ENCODE measurements around the gene PHTF1.
"Not testable (repeated sequence)": the region's sequence is repeated elsewhere in the genome, so short reads cannot be mapped to it uniquely, and the experiment has no call there.

PHTF1 gene

DNA sequence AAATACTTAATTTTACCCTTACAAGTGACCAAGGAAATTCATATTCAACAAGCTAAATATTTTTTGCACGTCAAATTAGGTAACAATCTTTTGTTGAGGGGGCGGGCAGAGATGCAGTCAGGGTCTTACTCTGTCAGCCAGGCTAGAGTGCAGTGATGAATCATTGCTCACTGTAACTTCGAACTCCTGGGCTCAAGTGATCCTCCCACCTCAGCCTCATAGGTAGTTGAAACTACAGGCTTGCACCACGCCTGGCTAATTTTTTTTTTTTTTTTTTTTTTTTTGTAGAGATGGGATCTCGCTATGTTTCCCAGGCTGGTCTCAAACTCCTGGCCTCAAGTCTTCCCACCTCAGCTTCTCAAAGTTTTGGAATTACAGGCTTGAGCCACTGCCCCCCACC is 26.5 kb downstream of the PHTF1 start:
- no peak for DNase-seq (ENCODE audit: low read depth in 2 of 2, low spot score in 1 of 2)

DNA sequence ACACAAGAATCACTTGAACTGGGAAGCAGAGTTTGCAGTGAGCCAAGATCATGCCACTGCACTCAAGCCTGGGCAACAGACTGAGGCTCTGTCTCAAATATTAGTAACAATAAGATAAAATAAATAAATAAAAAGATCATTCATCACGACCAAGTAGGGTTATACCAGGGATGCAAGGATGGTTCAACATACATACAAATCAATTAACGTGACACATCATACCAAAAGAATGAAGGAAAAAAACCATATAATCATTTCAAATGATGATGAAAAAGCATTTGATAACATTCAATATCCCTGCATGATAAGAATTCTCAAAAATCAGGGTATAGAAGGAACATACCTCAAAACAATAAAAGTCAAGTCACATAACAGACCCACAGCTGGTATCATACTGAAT is 38.3 kb downstream of the PHTF1 start:
- DNase-seq (ENCODE audit: low read depth in 2 of 2, low spot score in 1 of 2) = no peak

DNA sequence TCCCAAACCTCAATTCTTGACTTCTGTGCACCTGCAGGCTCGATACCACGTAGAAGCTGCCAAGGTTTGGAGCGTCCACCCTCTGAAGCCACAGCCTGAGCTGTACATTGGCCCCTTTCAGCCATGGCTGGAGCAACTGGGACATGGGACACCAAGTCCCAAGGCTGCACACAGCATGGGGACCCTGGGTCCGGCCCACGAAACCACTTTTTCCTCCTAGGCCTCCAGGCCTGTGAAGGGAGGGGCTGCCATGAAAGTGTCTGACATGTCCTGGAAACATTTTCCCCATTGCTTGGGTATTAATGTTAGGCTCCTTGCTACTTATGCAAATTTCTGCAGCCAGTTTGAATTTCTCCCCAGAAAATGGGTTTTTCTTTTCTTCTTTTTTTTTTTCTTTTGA is 40.7 kb downstream of the PHTF1 start:
- not testable (repeated sequence) for DNase-seq (ENCODE audit: low read depth in 2 of 2, low spot score in 1 of 2)

DNA sequence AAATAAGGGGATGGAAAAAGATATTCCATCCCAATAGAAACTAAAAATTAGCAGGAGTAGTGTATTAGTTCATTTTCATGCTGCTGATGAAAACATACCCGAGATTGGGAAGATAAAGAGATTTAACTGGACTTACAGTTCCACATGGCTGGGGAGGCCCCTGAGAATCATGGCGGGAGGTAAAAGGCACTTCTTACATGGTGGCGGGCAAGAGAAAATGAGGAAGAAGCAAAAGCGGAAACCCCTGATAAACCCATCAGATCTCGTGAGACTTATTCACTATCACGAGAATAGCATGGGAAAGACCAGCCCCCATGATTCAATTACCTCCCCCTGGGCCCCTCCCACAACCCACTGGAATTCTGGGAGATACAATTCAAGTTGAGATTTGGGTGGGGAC is 41.8 kb downstream of the PHTF1 start:
- DNase-seq (ENCODE audit: low read depth in 2 of 2, low spot score in 1 of 2) = not testable (repeated sequence)

DNA sequence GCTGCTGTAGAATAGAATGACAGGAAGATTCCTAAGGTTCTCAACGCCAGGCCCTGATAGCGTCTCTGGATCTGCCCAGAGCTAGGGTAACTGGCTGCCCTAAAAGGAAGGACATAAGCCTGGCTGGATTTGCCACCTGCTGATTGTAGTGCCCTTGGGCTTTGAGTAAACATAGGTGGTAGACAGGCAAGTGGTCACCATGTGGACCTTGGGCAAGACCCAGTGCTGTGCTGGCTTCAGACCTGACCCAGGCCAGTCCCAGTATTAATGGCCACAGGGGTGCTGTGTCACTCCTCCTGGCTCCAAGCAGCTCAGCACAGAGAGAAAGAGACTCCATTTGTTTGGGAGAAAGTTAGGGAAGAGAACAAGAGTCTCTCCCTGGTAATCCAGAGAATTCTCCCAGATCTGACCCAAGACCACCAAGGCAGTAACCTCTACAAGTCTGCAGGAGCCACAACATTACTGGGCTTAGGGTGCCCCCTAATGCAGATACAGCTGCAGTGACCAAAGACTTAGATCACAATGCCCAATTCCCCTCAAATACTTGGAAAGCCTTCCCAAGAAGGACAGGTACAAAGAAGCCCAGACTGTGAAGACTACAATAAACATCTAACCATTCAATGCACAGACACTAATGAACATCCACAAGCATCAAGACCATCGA is 44.5 kb downstream of the PHTF1 start:
- DNase-seq (ENCODE audit: low read depth in 2 of 2, low spot score in 1 of 2) = no peak

DNA sequence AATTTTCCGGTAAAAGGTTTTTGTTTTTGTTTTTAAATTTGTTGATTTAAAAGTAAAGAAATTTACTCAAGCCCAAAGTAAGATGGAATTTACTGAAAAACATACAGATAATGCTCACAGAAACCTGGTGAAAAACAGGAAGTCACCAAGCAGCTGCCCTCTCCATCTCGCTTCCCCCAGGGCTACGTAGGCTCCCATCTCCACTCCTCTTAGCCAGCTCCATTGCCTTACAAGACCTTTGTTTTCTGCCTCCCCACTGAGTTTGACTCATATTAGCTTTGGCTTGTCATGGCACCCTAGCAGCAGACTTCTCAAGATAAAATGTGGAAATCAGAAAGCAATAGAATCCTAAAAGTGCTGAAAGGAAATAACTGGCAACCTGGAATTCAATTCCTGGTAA is 57.9 kb downstream of the PHTF1 start:
- no peak for DNase-seq (ENCODE audit: low read depth in 2 of 2, low spot score in 1 of 2)

DNA sequence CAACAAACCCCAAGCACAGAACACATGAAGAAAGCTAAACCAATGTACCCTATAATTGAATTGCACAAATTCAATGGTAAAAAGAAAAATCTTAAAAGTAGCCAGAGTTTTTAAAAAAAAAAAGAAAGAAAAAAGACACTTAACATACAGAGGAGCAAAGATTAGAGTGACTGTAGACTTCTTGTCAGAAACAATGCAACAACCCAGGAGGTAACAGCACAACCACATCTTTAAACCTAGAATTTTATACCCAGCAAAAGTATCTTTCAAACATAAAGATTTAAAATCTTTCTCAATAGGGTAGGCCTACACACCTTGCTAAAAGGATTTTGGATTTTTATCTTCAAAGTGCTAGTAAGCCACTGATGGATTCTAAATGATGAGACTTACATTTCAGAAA is 64.4 kb downstream of the PHTF1 start:
- DNase-seq (ENCODE audit: low read depth in 2 of 2, low spot score in 1 of 2) = no peak

DNA sequence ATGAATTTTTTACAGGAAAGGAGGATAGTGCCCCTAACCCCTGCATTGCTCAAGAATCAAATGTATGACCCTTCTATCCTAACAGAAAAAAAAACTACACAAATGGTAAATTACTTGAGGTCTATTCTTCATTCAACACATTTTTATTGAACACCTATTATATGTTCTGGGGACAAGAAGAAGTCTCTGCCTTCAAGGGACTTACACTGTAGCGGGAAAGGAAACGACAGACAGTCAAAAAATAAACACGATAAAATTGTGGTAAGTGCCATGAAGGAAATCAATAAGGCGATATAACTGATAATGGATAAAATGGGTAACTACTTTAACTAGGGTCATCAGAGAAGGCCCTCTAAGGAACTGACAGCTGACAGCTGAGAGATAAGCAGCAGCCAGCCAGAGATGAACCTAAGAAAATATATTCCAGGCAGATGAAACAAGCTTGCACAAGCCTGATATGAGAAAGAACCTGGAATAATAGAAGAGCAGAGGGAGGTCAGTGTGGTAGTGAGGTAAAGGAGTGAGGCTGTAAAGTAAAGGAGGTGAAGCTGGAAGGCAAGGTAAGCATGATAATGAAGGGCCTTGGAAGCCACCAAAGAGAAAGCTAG is 66.4 kb downstream of the PHTF1 start:
- no peak for DNase-seq (ENCODE audit: low read depth in 2 of 2, low spot score in 1 of 2)

DNA sequence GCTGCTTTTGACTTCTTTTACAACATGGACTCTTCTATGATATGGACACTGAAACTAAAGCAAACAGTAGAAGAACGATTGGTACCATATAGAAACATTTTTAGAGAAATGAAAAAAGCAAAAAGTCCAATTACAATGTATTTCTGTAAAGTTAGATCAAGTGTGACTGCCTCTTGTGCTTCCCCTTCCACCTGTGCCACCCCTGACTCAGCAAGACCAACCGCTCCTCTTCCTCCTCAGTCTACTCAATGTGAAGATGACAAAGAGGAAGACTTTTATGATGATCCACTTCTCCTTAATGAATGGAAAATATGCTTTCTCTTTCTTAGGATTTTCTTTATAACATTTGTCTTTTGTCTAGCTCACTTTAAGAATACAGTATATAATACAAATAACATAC is 66.9 kb downstream of the PHTF1 start:
- DNase-seq (ENCODE audit: low read depth in 2 of 2, low spot score in 1 of 2) = no peak

DNA sequence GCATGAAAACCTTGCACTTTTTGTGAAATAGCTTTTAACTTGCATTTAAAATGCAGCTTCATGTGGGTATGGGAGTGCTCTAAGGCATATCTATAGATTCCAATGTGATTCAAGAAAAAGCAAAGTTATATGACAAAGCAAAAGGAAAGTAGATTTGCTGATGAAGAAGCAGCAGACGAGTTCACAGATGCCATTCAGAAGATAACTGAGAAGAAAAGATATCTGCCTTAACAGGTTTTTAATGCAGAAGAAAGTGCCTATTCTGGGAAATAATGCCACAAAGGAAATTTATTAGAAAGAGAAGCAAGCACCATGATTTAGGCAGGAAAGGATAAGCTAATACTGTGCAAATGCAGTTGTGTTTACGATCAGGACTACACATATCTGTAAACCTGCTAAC is 68.1 kb downstream of the PHTF1 start:
- no peak for DNase-seq (ENCODE audit: low read depth in 2 of 2, low spot score in 1 of 2)

DNA sequence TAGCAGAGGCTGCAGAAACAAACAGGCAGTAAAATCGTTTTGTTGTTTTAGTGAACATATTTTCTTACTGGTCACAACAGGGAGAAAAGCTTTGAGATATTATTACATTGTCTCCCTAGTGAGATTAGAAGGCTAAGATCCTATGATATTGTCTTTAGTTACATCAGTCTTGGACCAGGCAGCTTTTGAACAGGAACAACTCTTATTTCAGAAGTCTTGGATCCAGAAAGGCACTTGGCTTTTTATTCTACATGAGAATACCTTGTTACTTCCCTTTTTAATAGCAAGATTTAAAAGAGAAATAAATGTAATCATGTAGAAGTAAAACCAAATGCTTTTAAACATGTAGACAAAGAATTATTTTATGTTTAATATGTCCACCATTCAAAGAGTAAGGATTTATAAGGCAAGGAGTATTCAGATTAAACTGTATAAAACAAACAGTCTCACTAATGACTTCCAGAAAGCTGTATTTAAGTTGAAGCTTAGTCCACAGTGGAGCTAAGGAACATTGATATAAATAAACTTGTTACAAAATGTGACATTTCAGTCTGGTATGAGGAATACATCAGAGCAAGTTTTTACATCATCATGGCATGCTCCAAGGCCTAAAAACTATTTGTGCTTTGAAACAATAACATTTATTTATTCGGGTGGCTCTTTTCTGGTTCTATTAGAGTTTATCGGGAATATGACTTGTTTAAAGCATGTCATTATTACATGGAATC is 72.2 kb downstream of the PHTF1 start:
- no peak for DNase-seq (ENCODE audit: low read depth in 2 of 2, low spot score in 1 of 2)

DNA sequence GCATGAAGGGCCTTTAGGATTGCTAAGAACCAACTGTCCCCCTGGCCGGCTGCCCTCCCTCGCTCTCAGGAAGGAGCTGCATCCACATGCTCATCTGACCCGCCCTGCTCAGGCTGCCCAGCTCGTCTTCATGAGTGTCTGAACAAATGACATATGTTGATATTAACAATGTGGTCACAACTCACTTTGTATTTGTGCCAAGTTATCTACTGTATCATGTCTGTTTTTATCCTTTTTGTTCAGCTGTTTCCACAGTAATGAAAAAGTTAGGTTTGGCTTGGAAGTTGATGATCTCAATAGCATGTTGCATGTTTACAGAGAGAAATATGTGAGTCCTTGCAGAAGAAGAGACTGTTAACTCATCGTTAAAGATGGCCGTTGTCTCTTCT is 75.1 kb downstream of the PHTF1 start:
- no peak for DNase-seq (ENCODE audit: low read depth in 2 of 2, low spot score in 1 of 2)

DNA sequence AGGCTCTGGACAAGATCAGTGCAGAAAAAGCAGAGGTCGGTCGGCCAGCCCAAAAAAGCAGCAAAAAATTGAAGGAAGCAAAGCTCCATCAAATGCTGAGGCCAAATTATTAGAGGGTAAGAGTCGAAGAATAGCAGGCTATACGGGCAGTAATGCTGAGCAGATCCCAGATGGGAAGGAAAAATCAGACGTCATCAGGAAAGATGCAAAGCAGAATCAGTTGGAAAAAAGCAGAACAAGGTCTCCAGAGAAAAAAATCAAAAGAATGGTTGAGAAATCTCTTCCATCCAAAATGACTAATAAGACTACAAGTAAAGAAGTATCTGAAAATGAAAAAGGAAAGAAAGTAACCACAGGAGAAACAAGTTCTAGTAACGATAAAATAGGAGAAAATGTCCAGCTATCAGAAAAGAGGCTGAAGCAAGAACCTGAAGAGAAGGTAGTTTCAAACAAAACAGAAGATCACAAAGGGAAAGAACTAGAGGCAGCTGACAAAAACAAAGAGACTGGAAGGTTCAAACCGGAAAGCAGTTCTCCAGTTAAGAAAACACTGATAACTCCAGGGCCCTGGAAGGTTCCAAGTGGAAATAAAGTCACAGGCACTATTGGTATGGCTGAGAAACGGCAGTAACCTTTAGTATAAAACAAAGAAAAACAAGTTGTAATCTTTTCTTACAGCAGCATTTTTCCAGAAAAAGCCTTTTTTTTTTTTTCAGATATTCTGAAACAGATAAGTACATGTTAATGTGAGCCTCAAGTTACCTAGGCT is 75.7 kb downstream of the PHTF1 start:
- no peak for DNase-seq (ENCODE audit: low read depth in 2 of 2, low spot score in 1 of 2)

DNA sequence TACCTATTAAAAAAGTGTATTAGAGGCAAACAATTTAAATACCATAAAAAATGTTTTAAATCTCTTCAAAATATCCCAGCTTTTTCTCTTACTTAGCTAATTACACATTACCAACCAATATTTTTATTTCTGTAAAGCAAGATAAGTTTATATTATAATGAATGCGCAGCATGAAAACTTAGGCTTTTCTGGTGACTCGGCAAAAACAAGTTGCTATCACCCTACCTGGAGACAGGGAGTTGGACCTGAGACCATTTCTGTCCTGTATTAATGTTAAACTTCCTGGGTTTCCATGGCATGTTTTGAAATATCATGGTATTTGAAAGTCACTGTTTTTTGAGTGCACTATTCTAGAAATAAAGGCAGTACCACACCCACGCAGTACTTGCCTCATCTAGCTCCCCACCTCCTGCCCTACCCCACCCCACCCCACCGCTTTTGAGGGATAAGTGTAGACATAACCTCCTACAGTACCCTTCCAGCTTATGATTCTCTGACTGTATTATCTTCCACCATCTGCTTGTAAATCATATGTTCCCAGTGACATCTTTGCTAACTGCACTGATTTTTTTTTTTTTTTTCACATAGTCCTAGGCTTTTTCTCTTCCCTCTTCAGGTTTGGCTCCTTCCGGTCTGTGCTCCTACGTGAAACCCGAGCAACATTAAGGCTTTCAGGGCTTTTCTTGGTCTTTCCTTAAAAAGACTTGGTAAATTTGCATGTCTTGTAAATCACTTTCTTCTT is 77.5 kb downstream of the PHTF1 start:
- no peak for DNase-seq (ENCODE audit: low read depth in 2 of 2, low spot score in 1 of 2)

DNA sequence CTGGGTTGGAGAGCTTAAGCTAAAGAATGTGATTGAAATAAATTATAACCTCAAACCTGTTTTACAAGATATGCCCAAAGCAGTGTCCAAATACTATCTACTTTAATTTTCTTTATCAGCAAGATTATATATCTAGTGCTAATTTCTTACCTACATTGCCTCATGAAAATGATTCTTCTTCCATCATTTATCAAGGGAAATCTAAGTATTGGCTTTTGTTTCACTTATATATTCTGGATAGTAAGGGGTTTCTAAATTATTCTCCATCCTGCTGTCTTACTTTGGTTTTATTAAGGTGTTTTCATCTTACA is 81.2 kb downstream of the PHTF1 start:
- no peak for DNase-seq (ENCODE audit: low read depth in 2 of 2, low spot score in 1 of 2)

DNA sequence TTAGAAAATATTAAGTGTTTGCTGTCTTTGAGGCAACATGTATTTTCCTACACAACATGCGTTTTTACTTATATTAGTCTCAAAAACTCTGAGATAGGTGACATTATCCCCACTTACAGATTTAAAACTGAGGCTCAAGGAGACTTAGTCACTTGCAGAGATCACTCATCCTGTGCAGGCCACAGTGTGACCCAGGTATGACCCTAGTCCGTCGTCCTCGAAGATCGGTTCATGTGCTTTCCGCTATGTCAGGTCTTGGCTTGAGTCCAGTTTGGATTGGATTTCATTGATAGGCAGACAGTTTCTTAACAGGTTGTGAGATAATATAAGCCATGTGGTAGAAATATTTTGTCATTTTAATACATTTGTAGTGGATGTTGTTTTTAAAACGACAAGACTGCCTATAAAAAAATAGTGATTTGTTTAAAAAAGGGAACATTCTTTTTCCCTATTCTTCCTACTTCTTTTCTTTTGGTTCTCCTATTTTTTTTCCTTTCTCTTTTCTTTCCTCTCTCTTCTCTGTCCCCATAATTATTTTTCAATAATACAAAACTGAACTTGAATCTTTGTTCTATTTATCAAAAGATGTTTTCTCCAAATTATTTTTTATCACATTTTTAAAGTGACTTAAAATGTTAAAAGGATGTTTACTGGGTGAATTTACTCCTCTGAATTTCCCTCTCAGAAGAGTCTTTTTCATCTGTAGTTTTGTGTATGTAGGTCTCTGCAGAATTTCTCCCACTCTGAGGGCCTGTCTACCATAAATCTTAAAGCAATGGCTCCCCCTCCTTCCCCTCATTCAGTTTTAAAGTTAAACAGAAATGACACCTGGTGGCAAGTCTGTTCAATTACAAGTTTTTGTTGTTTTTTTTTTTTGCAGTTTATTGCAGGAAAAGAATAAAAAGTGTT is 81.8 kb downstream of the PHTF1 start:
- no peak for DNase-seq (ENCODE audit: low read depth in 2 of 2, low spot score in 1 of 2)

DNA sequence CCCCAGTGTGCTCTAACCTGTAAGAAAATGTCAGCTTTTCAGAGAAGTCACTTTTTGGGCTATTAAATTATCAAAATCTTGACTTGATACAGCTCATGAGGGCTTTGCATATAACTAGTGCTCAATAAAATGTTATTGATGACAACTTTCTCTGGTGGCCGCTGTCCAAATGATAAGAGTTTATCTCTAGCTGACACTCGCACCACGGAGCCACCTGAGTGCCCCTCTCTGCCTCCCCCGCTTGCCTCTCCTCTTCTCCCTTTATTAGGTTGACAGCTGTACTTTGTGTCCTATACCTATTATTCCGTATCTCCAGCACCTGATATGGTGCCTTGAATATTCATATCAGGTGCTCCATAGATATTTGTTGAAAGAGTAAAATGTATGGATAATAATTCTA is 82.8 kb downstream of the PHTF1 start:
- no peak for DNase-seq (ENCODE audit: low read depth in 2 of 2, low spot score in 1 of 2)

DNA sequence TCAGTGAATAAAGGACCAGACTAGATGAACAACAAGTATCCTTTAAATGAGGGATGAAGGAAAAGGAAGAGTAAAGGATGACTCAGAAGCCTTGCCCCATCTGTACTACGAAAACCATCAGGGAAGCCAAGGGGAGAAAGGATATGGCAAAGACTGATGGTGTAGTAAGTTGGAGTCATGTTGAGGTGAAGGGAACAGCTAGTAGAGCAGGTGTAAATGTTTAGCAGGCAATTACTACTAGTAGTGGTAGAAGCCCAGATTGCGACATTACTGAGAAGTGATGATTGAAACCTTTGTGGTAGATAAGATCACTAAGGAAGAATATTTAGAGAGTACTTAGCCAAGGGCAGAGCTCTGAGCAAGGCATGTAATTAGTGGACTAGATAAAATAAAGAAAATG is 84.0 kb downstream of the PHTF1 start:
- no peak for DNase-seq (ENCODE audit: low read depth in 2 of 2, low spot score in 1 of 2)

DNA sequence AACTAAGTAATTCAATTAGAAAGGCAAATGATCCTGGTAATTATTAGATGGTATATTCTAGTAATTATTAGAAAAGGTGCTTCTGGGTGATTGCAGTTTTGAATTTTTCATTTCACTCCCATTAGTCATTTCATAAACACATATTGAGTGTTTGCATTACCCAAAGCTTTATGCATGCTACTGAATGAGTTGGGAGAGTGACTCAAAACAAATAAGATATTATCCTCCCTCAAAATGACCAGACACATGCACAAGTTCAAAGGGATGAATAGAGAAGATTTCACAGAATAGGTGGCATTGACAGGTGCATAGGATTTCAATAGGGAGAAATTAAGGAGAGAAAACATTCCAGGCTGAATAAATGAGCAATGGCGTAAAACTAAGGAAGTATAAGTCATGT is 84.7 kb downstream of the PHTF1 start:
- no peak for DNase-seq (ENCODE audit: low read depth in 2 of 2, low spot score in 1 of 2)

DNA sequence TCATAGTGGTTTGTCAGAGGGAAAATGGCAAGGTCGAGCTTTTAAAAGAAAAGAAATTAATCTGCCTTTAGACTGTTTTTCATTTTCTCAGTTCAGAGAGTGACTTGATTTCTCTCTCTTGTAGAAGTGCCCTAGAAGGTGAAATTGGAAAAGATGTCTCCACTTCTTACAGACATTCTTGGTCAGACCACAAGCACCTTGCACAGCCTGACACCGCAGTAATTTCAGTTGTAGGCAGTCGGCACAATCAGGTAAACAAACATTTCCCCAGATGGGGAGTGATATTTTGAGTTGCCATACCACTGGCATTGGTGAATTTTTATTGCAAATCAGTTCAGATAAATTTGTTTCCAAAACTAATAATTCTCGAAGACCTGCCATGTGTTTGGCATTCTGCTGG is 86.8 kb downstream of the PHTF1 start:
- no peak for DNase-seq (ENCODE audit: low read depth in 2 of 2, low spot score in 1 of 2)
